PC-9 (cell line): ENCODE data around the gene FAM217B. TPM values are rescaled to one million over a fixed set of nuclear protein-coding genes. Genes with fewer than 3 reads are reported as not detected.

ENCODE experiments used
- BruUV-seq: library from RNA; stranded (reverse); fragments of 400-500 nt; replicated peaks from 2 replicates; lab custom pipeline; 2021; lab: Mats Ljungman, UMichigan
- CTCF ChIA-PET: fragments of 300-600 bp; sonication (Branson Sonifier 250); formaldehyde crosslinking; loops from one replicate; lab custom pipeline; 2022; ENCODE audit warnings: antibody characterized with exemption; lab: Charles Lee
- POLR2A ChIA-PET: fragments of 300-600 bp; sonication (Branson Sonifier 250); formaldehyde crosslinking; loops from one replicate; lab custom pipeline; 2022; ENCODE audit warnings: antibody characterized with exemption; ENCODE audit not compliant: unreplicated experiment; lab: Charles Lee
- DNase-seq, 2 experiments: peaks; one replicate each; pipeline versions ENCODE4 v3.0.0 to v3.0.0-alpha.2; 2015 to 2022; ENCODE audit warnings: mixed read lengths in 1 of 2
- H2AFZ ChIP-seq: fragments of 200-600 bp; sonication (generic); 2 replicates; pipeline ENCODE4 v1.8.1; 2017; ENCODE audit warnings: antibody characterized with exemption
- H3F3A ChIP-seq: fragments of 200-600 bp; sonication (generic); 2 replicates; pipeline ENCODE4 v1.8.1; 2017; ENCODE audit warnings: antibody characterized with exemption, mild to moderate bottlenecking, low read depth; ENCODE audit not compliant: insufficient read depth
- H3K27ac ChIP-seq: fragments of 200-600 bp; sonication (generic); 2 replicates; pipeline ENCODE4 v1.6.1; 2016; ENCODE audit warnings: mixed run types
- H3K27me3 ChIP-seq: fragments of 200-600 bp; sonication (generic); 2 replicates; pipeline ENCODE4 v1.6.1; 2016; ENCODE audit warnings: low read depth, mixed run types; ENCODE audit not compliant: insufficient read depth
- H3K36me3 ChIP-seq: fragments of 200-600 bp; sonication (generic); 2 replicates; pipeline ENCODE4 v1.6.1; 2016; ENCODE audit warnings: low read depth, mixed run types
- H3K4me1 ChIP-seq: fragments of 200-600 bp; sonication (generic); replicated peaks from 2 replicates; pipeline ENCODE4 v1.6.1; 2016; ENCODE audit warnings: mixed run types; ENCODE audit not compliant: insufficient read depth
- H3K4me2 ChIP-seq: fragments of 200-600 bp; sonication (generic); 2 replicates; pipeline ENCODE4 v1.6.1; 2017; ENCODE audit warnings: mixed run types
- H3K4me3 ChIP-seq: fragments of 200-600 bp; sonication (generic); 2 replicates; pipeline ENCODE4 v1.6.1; 2016; ENCODE audit warnings: mixed run types
- H3K79me2 ChIP-seq: fragments of 200-600 bp; sonication (generic); 2 replicates; pipeline ENCODE4 v1.6.1; 2017; ENCODE audit warnings: low read depth, mixed run types
- H3K9me2 ChIP-seq: fragments of 200-600 bp; sonication (generic); 2 replicates; pipeline ENCODE4 v1.8.1; 2017; ENCODE audit warnings: mild to moderate bottlenecking; ENCODE audit not compliant: insufficient read depth
- H3K9me3 ChIP-seq: fragments of 200-600 bp; sonication (generic); 2 replicates; pipeline ENCODE4 v1.8.1; 2016; ENCODE audit warnings: low read depth; ENCODE audit not compliant: insufficient read depth
- H4K20me1 ChIP-seq: fragments of 200-600 bp; sonication (generic); 2 replicates; pipeline ENCODE4 v1.8.1; 2017; ENCODE audit not compliant: insufficient read depth
- CTCF ChIP-seq: fragments of 200-600 bp; sonication (generic); conservative IDR thresholded peaks from 2 replicates; pipeline ENCODE4 v1.6.1; 2017; ENCODE audit warnings: mixed run types, antibody characterized with exemption, mild to moderate bottlenecking, moderate library complexity
- EZH2 ChIP-seq: fragments of 200-600 bp; sonication (generic); IDR thresholded peaks from 2 replicates; pipeline ENCODE4 v1.8.0; 2017; ENCODE audit warnings: antibody characterized with exemption, low read depth
- intact Hi-C: fragments of 100-400 bp; cut with micrococcal nuclease; formaldehyde crosslinking; loops from one replicate; pipeline ENCODE4 v1.10.0; 2022; ENCODE audit not compliant: unreplicated experiment
- total RNA-seq: library from RNA; stranded (reverse); gene quantifications from 2 replicates; pipeline ENCODE4 v1.2.3, GENCODE V29; 2021

Gene FAM217B
- total RNA-seq, 1 experiment from 2014 or later, result 20.2 TPM

GRCh38 chr20:59911041-59911440 is 29.1 kb upstream of the FAM217B start:
- no peak overlapping the region for H2AFZ ChIP-seq
- no peaks in the 10 kb centered on the region for H3K9me2 ChIP-seq
- no peak overlapping the region for H3K4me2 ChIP-seq
- no peak for DNase-seq
- no peaks in the 10 kb centered on the region for H4K20me1 ChIP-seq
- no peak overlapping the region for H3K27ac ChIP-seq
- TF ChIP-seq EZH2, result no peak
- TF ChIP-seq CTCF, result no peak
- POLR2A ChIA-PET, result interaction anchor here (0.7 kb wide), 1 partner anchor 738 kb away, joined by 4 read pairs; no protein-coding TSS in a partner anchor
- H3K4me3 ChIP-seq, result no peak overlapping the region
- no TSS peak for BruUV-seq
- no peaks in the 10 kb centered on the region for H3K27me3 ChIP-seq
- intact Hi-C loops, result no loop called here
- H3K79me2 ChIP-seq, result no peaks in the 10 kb centered on the region
- no peaks in the 10 kb centered on the region for H3K9me3 ChIP-seq
- H3F3A ChIP-seq, result no peaks in the 10 kb centered on the region; the same call in 1 of the 2 replicates
- no peaks in the 10 kb centered on the region for H3K36me3 ChIP-seq
- H3K4me1 ChIP-seq, result no peaks in the 10 kb centered on the region
- CTCF ChIA-PET, result no interaction called here

GRCh38 chr20:59912609-59913008 is 27.6 kb upstream of the FAM217B start:
- Histone ChIP-seq H3K27ac (no peak overlapping the region), H4K20me1 (no peaks in the 10 kb centered on the region), H3F3A (no peaks in the 10 kb centered on the region; the same call in 1 of the 2 replicates), H3K9me2 (no peaks in the 10 kb centered on the region), H3K4me1 (no peaks in the 10 kb centered on the region), H3K79me2 (no peaks in the 10 kb centered on the region), H3K4me3 (no peak overlapping the region), H3K9me3 (no peaks in the 10 kb centered on the region), H3K27me3 (no peaks in the 10 kb centered on the region), H2AFZ (no peak overlapping the region), H3K36me3 (no peaks in the 10 kb centered on the region), H3K4me2 (no peak overlapping the region)
- TF ChIP-seq EZH2, result no peak
- TF ChIP-seq CTCF, result no peak
- POLR2A ChIA-PET, result no interaction called here
- BruUV-seq, result no TSS peak
- CTCF ChIA-PET, result no interaction called here
- DNase-seq, result no peak
- intact Hi-C loops, result no loop called here

- Histone ChIP-seq H3K79me2 (no peaks in the 10 kb centered on the region), H3K27ac (0 out of 2 replicates have a peak overlapping the region, but pooled peaks have one; percentile 1), H3K27me3 (no peaks in the 10 kb centered on the region), H3K36me3 (0 out of 2 replicates have a peak, but pooled peaks cover 7% of the 10 kb centered on the region), H3K9me2 (no peaks in the 10 kb centered on the region), H3K4me1 (peaks cover 27% of the 10 kb centered on the region), H3K4me3 (no peak overlapping the region), H3K4me2 (peak overlapping the region; percentile 5; the same call in 1 of the 2 replicates), H3F3A (peaks cover 14% of the 10 kb centered on the region), H2AFZ (no peak overlapping the region), H3K9me3 (0 out of 2 replicates have a peak, but pooled peaks cover 5% of the 10 kb centered on the region), H4K20me1 (no peaks in the 10 kb centered on the region)
- no peak for TF ChIP-seq CTCF
- TF ChIP-seq EZH2, result no peak
- CTCF ChIA-PET, result no interaction called here
- no TSS peak for BruUV-seq
- POLR2A ChIA-PET, result interaction anchor here (0.6 to 0.7 kb wide), 2 partner anchors 19 to 1187 kb away, joined by 3 read pairs; partner anchors contain the start of genes FAM217B and PPP1R3D
- peak in 1 of 2 experiments; percentile 60 for DNase-seq
- intact Hi-C loops, result no loop called here
Measured at GRCh38 chr20:59920944-59921343, 19.2 kb upstream of the FAM217B start.
